ENCODE data around the gene ZNF644.
"Not testable (repeated sequence)": the region's sequence is repeated elsewhere in the genome, so short reads cannot be mapped to it uniquely, and the experiment has no call there.

Gene ZNF644

DNA sequence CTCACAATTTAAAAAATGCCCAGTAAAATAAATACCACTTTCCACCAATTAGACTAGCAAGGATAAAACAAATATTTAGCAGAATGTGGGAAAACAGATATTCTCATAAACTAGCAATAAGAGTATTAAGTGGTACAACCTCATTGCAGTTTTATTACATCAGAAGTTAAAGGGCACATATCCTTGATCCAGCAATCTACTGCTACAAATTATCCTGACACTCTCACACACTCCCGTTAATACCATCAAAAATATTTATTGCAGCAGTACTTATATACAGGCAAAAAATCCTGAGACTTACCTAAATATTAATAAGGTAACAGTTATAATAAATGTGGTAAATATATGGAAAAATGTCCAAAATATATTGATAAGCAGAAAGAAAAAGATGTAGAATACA, 44.3 kb downstream of the ZNF644 start:
- DNase-seq: no peak

GRCh38 chr1:90973897-90974798, 47.7 kb downstream of the ZNF644 start:
- no peak for DNase-seq

DNA sequence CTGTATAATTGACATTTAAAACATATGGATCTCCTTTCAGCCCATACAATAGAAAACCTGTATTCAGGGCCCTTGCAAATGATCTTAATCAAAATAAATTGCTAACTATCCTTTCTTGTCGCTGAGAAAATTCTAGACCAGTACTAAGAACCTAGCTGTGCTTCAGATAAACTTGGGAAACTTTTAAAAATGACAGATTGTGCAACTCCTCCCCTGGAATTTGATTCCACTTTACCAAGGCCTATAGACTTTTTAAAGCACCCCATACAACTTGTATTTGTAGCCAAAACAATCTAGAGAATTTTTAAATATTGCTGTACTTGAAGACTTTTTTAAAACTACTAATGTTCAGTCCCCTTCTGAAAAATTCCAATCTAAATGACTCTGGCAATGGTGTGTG, 51.6 kb downstream of the ZNF644 start:
- no peak for DNase-seq

- DNase-seq: no peak
These were observed 52.6 kb downstream of the ZNF644 start for GRCh38 chr1:90969241-90969640.

DNA sequence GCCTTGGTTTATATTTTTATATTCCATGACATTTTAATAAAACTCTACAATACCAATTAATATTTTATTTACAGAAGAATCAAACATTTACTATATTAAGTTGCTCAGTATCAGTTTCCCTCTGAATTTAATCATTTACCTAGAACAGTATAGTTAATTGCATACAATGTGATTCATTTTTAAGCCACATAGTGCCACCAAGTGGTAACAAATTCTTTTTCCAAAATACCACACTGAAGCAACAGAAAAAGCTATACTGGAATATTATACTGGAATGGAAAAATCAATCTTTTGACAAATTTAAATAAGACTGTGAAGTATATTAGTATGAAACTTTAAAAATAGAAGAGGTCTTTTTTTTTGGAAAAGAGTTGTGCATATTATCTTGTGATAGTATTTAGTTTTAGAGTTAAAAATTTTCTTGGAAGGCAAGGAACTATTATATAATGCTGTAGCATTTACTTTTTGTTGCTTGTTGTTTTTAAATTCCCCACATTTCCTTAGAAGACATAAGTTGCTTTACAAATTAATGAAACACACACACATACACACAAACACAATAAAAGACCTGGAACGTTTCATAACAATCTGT, 57.3 kb downstream of the ZNF644 start:
- no peak for DNase-seq

DNA sequence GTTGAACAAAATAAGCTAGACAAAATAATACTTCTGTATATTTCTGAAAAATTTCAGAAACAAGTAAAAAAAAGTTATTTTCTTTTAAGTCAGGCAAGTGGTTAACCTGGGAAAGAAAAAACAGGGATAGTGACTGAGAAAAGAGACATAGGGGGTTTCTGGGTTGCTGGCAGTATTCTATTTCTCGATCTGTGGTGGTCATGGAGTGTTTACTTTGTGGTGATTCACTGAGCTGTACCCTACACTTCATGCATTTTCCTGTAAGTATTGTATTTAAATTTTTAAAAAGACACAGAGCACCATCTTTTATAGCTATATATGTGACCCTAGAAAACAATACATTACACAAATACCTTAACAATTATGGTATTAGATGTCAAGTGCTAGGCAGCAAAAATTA, 58.2 kb downstream of the ZNF644 start:
- DNase-seq: no peak

DNA sequence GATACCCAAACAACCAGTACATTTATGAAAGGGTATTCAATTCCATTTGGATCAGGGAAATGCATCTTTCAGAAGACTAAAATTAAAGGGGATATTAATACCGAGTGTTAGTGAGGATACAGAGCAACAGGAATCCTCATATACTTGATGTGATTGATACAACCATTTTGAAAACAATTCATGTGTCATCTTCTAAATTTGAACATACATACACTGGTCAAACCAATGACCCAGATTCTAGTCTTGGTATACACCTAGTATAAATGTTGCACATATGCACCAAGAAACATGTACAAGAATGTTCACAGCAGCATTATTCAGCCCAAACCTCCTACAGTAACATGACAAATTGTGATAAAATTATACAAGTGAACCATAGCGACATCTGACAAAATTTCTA, 58.6 kb downstream of the ZNF644 start:
- DNase-seq: no peak

GRCh38 chr1:90959352-90960206, 62.3 kb downstream of the ZNF644 start:
- no peak for DNase-seq

GRCh38 chr1:90957497-90957896, 64.3 kb downstream of the ZNF644 start:
- no peak for DNase-seq

GRCh38 chr1:90955769-90956168, 66.1 kb downstream of the ZNF644 start:
- no peak for DNase-seq

DNA sequence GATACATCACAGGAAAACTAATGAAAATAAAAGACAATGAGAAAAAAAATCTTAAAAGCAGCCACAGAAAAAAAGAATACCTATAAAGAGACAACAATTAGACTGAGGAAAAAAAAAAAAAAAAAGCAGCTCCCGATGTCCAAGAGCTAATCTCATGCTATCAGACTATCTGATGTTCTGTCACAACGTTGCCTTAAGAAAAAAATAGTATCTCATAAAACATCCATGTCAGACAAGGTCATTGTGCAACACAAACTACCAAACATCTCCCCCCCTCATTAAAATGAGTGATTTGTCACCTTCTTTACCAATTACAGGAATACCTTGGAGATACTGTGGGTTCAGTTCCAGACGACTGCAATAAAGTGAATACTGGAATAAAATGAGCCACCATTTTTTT, 68.9 kb downstream of the ZNF644 start:
- DNase-seq: no peak

GRCh38 chr1:90951009-90951408, 70.8 kb downstream of the ZNF644 start:
- no peak for DNase-seq

DNA sequence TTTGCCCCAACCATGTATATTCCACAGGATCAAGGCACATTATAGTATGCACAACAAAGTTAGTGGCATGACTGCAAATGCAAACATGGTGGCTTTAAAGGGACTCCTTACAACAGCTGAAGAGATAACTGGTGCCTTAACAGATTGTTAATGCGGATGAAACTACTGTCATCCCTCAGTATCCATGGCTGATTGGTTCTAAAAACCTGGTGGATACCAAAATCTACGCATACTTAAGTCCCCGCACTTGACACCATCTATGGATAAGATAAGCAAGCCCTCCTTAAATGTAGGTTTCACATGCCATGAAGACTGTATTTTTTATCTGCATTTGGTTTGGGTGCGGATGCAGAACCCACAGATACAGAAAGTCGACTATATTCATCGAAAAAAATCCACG, 73.5 kb downstream of the ZNF644 start:
- DNase-seq: no peak

GRCh38 chr1:90946630-90947029, 75.2 kb downstream of the ZNF644 start:
- no peak for DNase-seq

- DNase-seq: no peak
These were observed 76.5 kb downstream of the ZNF644 start for GRCh38 chr1:90945287-90945686.

GRCh38 chr1:90943966-90944365, 77.9 kb downstream of the ZNF644 start:
- no peak for DNase-seq

- no peak for DNase-seq
These were observed 81.1 kb downstream of the ZNF644 start for GRCh38 chr1:90940746-90941145.

- DNase-seq: no peak
These were observed 85.1 kb downstream of the ZNF644 start for GRCh38 chr1:90936731-90937130.

- no peak for DNase-seq
These were observed 85.8 kb downstream of the ZNF644 start for GRCh38 chr1:90936061-90936460.

- DNase-seq: not testable (repeated sequence)
These were observed 93.6 kb downstream of the ZNF644 start for GRCh38 chr1:90928231-90928630.

GRCh38 chr1:90927674-90928073, 94.2 kb downstream of the ZNF644 start:
- not testable (repeated sequence) for DNase-seq

GRCh38 chr1:90926971-90927370, 94.9 kb downstream of the ZNF644 start:
- DNase-seq: no peak
